Stimulated activated CD8-positive, alpha-beta memory T cell treated with anti-CD3 and anti-CD28 coated beads, Interleukin-4, amount 100 ng/mL, for 1 hour (primary cell): ENCODE measurements around the gene STRN.
"Not testable (repeated sequence)": the region's sequence is repeated elsewhere in the genome, so short reads cannot be mapped to it uniquely, and the experiment has no call there.

Experiments
- DNase-seq, 2 donors: peaks; one replicate each; pipeline ENCODE4 v3.0.0-alpha.2; 2020; ENCODE audit warnings: low read depth in 2 of 2, low spot score in 1 of 2

The STRN gene

DNA sequence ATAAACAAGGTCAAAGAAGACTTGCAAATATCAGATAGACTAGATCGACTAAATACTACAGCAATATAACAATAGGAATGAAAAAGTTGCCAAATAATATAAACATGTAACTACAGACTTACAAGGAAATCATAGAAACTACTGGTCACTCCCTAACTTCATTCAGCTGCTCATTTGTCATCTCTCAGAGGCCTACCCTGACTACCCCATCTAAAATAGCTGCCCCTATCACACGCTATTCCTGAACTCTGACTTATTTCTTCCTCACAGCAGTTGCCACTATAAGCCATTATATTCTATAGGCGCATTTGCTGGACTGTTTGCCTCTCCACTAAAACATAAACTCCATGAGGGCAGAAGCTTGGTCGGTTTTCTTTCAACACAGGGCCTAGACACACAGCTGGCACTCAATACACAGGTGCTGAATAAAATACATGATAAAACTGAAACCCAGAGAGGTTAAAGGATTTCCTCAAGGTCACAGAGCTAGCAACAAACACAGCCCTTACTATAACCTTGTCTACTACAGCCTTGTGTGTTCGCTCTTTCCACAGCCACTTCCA, 1.8 kb downstream of the STRN start:
- no peak for DNase-seq

DNA sequence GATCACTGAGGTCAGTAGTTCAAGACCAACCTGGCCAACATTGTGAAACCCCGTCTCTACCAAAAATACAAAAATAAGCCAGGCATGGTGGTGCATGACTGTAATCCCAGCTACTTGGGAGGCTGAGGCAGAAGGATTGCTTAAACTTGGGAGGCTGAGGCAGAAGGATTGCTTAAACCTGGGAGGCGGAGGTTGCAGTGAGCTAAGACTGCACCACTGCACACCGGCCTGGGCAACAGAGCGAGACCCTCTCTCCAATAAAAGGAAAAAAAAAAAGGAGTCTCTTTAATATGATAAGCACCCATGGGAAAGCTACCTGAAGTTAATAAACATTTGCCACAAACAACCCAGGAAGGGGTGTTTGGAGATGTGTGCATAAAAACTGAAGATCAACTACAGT, 2.6 kb downstream of the STRN start:
- no peak for DNase-seq

DNA sequence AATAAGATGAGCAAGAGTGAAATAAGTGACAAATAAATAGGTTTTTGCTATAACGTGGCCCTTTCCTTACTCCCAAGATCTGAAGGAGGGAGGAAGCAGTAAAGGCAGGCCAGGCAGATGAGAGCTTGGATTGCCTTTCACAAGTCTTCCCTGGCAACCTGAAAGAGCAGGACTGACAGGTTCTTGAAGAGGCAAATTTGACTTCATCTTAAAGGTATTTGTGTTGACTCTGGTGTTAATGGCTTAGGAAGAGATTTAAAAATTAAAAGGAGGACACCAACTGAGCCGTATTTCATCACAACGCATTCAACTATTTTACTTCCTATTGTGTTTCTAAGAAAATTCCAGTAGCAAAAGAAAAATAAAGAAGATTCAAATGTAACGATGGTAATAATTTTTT, 3.2 kb downstream of the STRN start:
- no peak for DNase-seq

DNA sequence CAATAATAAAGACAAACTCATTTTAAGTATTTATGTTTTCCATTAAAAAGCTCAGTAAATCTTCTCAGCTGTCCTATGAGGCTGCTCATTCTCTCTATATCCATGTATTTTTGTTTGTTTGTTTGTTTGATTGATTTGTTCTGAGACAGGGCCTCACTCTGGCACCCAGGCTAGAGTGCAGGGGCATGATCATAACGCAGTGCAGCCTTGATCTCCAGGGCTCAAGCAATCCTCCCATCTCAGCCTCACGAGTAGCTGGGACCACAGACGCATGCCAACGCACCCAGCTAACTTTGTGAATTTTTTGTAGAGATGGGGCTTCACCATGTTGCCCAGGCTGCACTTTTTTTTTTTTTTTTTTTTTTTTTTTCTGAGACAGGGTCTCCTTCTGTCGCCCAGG, 5.6 kb downstream of the STRN start:
- DNase-seq: no peak

DNA sequence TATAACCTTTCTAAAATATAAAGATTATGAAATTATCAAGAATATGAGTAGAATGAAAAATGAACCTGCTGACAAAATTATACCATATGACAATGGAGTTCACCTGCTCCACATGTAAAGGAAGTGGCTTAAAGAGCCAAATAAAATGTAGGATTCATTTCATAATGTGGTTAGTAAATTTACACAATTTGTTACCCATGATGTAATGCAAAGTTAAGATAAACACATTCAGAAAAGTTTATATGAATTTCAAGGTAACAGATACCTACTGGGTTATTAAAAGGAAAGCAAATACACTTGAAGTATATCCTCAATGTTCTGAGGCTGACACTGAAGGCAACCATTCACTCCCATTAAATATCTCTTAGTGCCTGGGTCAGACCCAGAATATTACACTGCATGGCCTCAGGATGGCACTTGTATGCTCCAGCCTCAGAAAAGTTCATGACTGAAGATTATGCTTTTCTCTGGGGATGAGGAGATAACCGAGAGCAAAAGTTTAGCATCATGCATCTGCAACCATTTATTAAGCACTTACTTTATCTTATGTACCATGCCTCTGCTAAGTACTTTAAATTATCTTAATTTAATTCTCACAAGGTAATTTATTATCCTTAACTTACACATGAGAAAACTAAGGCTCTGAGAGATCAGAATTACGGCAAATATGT, 6.2 kb downstream of the STRN start:
- no peak for DNase-seq

DNA sequence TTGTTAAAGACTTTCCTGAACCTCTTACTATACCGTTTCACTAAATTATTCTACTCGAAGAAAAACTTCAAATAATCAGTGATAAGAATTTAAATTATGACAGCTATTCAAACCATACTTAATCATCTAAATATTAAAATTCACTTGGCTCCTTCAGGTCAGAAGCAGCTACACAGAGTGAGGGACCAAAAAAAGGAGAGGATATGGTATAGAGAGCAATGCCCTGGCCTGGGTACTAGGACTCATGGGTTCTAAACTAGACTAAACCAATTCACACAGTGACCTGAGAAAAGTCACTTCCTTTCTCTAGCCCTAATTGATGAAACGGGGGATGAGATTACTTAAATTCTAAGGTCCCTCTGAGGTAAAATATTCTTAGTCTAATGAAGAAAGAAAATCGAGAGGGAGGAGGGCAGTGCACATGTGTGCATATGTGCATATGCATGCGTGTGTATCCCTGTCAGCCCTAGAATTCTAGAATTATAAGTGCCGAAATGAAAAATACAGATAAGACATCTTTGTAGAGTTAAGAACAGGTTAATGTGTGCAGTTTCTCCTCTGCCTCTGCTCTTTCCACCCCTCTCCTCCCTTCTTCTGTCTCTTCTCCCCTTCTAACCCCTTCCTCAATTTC, 11.2 kb downstream of the STRN start:
- no peak for DNase-seq

DNA sequence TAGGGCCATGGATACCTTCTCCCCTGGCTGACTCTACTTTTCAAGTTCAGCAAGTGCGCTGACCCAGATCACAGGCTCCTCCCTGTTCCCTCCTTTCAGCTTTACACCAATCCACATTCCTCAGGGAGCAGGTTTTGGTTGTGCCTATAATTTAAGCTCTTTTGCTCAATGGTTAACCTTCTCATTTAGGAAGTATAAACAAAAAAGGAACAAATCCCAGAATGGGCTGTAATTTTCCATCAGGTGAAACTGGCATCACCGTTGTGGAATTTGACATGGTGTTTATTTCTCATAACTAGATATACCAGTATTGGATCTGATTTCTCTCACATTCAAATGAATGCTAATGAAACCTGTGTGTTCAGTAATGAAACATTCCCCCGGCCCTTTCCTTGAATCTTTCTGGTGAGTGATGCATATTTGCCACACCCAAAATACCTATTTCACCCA, 13.6 kb downstream of the STRN start:
- DNase-seq: no peak

DNA sequence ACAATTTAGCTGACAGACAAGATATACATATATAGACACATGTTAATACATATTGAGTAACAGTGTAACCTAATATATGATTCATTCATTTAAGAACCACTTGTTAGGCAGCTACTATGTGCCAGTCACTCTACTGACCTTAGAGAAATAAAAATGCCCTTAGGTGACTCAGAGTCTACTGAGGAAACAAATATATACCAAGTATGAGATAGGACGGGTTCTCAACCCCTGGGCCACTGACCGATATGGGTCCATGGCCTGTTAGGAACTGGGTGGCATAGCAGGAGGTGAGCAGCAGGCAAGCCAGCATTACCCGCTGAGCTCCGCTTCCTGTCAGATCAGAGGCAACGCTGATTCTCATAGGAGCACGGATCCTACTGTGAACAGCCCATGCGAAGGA, 14.8 kb downstream of the STRN start:
- DNase-seq: no peak

DNA sequence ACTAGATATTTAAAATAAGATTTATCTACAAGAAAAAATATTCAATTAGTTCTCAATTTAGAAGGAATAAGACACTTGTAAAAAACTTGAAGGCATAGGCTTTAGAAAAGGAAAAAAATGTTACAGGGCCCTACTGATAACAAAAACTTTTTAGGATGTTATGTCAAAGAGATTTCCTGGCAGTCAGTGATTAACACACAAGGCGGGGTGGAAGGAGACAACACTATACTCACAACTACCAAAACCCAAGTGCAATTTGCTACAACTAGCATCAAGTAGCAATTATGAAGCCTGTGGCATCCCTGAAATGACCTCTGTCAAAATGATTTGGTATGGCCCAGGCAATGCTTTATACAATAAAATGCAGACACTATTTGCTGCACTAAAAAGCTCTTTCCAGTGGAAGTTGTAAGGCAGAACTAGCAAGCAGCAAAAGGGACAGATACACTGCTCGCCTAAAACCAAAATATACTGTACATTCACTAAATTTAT, 15.3 kb downstream of the STRN start:
- no peak for DNase-seq

DNA sequence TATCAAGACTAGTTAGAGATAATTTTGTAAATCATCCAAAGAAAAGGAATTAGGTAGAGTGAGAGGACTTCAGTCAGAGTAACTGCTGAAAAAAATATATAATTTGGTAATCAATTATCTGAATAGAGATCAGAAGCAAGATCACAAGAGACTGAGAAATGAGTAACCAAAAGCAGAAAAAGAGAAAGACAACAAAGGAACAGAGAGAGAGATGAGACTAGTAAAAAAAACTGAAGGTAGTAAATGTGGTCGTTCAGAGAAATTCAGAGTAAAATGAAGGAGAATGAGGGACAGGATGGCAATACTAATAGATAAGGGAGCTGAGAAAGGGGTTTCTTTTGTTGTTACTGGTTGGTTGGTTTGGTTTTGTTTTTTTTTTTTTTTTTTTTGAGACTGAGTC, 16.5 kb downstream of the STRN start:
- no peak for DNase-seq

DNA sequence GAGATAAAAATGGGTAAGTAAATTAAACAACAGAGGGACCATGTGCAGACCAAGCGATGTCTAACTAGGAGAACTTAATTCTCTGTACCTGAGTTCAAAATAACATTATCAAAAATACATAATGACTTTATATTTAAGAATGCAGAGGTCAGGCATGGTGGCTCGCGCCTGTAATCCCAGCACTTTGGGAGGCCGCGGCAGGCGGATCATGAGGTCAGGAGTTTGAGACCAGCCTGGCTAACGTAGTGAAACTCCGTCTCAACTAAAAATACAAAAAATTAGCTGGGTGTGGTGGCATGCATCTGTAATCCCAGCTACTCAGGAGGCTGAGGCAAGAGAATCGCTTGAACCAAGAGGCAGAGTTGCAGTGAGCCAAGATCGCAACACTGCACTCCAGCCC, 21.1 kb downstream of the STRN start:
- not testable (repeated sequence) for DNase-seq

DNA sequence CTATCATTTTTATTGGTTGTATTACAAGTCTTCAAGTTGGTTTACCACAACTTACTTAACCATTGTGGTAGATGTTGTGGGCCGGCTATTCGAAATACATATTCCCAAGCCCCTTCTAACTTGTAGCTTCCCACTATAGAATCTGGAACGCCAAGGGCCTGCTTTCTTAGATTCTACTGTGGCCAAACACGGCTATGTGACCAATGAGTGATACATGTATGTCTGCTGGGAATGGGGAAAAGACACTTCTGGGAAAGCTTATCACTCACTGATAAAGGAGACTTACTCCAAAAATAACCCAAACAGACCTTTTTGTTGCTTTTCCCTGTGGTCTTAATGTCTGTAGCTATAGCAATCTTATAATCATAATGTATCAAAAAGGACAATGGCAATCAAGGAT, 24.5 kb downstream of the STRN start:
- no peak for DNase-seq

DNA sequence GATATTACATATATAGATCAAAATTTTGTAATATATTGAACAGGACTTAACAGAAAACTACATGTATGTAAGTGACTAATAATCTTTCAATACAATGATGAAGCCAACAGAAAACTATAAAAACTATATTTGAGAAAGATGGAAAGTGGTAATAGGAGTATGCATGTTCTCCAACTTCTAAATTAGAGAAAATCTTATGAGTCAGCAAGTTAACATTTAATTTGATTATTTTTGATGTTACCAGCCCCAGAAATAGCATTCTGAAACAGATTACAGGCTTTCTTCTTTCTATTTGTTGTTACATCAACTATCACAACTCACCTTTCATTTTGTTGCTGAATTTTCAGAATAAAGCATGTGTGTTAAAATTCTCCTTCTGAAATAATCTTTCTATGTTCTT, 29.8 kb downstream of the STRN start:
- not testable (repeated sequence) for DNase-seq

DNA sequence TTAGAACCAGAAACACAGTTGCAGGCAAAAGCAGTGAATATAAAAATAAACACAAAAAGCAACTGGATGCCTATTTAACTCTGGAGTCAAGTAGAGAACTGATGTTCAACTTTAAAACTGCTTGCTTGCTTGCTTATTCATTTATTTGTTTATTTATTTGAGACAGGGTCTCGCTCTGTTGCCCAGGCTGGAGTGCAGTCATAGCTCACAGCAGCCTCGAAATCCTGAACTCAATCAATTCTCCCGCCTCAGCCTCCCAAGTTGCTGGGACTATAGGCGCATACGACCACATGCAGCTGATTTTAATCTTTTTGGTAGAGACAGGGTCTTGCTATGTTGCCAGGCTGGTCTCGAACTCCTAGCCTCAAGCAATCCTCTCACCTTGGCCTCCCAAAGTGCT, 34.6 kb downstream of the STRN start:
- DNase-seq: not testable (repeated sequence)

DNA sequence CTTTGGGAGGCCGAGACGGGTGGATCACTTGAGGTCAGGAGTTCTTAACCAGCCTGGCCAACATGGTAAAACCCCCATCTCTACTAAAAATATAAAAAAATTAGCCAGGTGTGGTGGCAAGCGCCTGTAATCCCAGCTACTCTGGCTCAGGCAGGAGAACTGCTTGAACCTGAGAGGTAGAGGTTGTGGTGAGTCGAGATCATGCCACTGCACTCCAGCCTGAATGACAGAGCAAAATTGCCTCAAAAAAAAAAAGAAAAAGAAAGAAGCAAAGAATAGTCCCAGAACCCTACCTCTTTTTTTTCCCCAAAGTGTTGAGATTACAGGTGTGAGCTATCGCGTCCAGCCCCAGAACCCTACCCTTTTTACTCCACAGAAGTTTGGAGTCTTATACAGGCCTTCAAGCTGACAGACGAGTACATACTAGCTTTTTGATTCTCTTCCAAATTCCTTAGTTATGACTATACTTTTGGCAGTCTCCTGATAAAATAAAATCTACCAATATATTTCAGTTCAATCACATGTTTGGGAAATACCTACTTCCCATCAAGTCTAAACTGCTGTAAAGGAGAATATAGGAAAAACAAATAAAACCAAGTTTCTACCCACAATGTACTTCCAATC, 35.4 kb downstream of the STRN start:
- DNase-seq: not testable (repeated sequence)

DNA sequence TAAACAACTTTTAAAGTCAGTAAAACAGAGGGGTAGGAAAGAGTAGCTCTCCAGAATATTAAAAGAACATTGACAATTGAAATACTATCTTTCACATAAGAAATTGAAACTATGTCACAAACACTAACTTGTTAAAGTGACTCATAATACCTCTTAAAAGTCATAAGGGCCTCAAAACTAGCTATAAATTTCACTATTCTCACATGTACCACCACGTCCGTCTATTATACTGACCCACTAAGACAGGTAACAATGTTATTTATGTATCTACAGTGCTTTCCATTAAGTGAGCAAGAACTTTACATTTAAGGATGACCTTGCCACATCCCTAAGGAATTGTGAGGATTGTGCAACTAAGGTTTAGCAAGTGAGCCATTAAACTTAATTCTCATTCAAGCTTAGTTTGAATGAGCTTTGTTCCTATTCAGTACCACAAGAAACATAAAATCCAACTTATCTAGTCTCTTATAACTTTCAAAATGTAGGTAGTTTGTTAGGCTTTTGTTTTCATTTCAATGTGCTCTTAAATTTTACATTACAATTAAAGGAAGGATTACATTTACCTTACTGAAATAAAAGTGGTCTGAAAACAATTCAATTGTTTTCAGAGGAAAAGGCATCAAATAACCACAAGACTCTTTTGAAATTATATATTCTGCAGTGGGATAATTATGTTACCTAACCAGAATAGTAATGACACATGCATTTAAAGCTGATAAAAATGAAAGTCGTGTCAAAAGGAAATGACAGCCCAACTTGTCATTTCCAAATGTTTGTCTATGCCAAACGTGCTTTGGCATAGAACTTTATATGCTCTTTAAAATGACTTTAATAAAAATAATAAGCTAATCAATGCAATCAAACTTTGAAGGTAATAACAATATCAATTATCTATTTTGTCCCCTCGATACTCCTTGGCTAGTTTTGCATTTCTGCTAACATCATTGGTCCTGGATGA, 39.9 kb downstream of the STRN start:
- DNase-seq: not testable (repeated sequence)

DNA sequence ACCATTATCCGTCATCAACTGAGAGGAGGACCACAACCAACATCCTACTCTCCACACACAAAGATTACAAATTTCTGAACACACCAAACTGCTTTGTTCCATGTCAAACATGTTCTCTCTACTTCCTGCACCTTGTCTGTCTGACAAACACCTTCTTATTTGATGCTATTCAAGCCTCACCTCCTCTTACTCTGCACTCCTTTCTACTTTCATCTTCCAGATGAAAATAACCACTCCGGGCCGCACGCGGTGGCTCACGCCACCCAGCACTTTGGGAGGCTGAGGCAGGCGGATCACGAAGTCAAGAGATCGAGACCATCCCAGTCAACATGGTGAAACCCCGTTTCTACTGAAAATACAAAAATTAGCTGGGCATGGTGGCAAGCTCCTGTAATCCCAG, 43.7 kb downstream of the STRN start:
- DNase-seq: not testable (repeated sequence)

DNA sequence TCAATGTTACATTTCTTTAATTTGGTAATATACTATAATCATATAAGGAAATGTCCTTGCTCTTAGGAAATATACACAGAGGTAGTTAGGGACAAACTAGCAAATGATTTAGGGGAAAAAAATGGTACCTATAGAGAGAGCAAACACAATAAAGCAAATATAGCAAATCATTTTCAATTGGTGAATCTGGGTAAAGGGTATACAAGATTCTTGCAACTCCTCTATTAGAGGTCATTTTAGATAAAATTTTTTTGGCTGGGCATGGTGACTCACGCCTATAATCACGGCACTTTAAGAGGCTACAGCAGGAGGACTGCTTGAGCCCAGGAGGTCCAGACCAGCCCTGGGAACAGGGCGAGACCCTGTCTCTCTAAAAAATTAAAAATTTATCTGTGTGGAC, 44.4 kb downstream of the STRN start:
- DNase-seq: no peak

DNA sequence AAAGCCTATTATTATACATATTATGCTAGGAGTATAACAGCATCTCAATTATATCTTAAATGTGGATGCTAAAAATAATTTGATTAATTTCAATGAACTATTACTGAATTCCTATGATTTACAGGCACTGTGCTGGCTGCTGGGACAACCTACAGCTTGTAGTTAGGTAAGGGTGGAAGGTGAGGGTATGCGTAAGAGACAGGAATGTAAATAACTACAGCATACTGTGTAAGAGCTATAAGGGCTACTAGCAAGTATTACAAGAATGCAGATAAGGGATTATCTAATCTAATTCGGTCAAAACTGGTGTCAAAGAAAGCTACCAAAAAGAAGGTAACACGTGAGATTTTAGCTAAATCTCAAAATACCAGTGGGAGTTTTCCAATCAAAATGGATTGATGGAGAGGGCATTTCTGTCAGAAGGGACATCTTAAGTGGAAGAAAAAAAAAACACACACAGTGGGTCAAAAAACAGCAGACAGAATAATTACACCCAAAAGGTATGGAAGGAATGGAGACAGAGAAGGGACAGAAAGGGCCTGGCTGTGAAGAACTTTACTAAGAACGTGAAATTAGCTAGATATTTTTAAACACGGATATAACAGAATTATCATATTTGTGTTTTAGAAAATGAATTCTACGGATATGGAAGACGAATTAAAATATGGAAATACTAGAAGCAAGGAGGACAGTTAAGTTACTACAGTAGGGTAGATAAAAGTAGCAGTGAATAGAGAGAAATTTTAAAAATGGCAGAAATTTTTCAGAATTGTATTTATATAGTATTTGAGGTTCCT, 47.1 kb downstream of the STRN start:
- no peak for DNase-seq

DNA sequence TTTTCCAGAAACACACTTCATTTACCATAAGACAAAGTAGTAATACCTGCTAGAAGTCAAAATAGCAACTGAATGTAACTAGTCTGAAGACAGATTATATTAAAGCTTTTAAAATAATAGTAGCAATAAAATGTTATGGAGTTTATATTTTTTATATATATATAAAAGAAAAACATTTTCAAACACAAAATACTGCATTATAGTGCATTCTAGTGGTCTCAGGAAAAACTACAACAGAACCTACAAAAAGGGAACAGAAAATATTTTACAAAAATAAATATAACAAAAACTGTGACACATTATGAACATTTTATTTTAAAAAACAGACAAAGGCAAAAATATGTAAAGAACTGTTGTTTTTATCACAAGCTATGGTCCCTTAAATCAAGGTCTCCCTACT, 48.0 kb downstream of the STRN start:
- no peak for DNase-seq
